NCI-H1694 (cell line): ENCODE results near the gene PPL.
"Not testable (repeated sequence)": the region's sequence is repeated elsewhere in the genome, so short reads cannot be mapped to it uniquely, and the experiment has no call there.

Experiments used
- DNase-seq: peaks from one replicate; lab custom pipeline; 2025; lab: John Stamatoyannopoulos, UW

Gene PPL, protein sequence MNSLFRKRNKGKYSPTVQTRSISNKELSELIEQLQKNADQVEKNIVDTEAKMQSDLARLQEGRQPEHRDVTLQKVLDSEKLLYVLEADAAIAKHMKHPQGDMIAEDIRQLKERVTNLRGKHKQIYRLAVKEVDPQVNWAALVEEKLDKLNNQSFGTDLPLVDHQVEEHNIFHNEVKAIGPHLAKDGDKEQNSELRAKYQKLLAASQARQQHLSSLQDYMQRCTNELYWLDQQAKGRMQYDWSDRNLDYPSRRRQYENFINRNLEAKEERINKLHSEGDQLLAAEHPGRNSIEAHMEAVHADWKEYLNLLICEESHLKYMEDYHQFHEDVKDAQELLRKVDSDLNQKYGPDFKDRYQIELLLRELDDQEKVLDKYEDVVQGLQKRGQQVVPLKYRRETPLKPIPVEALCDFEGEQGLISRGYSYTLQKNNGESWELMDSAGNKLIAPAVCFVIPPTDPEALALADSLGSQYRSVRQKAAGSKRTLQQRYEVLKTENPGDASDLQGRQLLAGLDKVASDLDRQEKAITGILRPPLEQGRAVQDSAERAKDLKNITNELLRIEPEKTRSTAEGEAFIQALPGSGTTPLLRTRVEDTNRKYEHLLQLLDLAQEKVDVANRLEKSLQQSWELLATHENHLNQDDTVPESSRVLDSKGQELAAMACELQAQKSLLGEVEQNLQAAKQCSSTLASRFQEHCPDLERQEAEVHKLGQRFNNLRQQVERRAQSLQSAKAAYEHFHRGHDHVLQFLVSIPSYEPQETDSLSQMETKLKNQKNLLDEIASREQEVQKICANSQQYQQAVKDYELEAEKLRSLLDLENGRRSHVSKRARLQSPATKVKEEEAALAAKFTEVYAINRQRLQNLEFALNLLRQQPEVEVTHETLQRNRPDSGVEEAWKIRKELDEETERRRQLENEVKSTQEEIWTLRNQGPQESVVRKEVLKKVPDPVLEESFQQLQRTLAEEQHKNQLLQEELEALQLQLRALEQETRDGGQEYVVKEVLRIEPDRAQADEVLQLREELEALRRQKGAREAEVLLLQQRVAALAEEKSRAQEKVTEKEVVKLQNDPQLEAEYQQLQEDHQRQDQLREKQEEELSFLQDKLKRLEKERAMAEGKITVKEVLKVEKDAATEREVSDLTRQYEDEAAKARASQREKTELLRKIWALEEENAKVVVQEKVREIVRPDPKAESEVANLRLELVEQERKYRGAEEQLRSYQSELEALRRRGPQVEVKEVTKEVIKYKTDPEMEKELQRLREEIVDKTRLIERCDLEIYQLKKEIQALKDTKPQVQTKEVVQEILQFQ (N-terminal part only)

GRCh38 chr16:4936991-4937781 is at the start of gene PPL:
Gene PPL, minus strand, starts transcription at chr16:4937148. Its CDS starts 103 bp downstream, at chr16:4937045.
- no peak for DNase-seq

GRCh38 chr16:4984174-4984990 is 47.4 kb upstream of the PPL start:
- DNase-seq: no peak

DNA sequence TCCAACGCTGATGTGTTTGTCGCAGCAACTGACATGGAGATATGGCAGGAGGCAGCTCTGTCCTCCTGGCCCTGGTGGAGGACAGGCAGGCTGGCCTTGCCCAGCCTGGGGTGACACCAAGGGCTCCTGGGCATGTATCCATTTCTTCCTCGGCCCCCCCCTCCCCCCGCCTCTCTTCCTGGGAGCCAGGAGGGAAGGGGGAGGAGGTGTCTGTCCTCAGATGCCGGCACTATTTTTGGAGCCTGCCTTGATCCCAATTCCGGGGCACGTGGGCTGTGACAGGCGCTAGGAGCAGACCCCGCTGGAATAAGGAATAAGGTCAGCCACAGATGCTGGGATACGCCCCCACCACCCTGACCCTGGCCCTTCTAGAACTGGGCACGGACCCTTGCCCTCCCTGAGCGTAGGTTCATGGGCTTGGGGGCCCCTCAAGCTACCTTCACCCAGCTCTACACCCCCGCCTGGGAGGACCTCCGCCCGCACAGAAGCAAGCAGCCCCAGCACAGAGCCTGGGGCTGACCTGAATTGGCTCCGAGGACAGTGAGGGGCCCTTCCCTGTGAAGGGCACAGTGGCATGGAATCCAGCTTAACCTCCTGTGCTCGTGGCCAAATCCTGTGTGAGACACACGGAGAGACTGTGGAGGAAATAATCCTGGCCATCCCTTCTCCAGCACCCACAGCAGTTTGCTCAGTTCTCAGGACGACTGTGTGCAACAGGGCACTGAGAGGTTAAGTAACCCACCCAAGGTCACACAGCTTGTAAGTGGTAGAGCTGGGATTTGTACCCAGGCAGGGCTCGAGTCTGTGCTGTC is 45.3 kb upstream of the PPL start:
- DNase-seq: no peak

DNA sequence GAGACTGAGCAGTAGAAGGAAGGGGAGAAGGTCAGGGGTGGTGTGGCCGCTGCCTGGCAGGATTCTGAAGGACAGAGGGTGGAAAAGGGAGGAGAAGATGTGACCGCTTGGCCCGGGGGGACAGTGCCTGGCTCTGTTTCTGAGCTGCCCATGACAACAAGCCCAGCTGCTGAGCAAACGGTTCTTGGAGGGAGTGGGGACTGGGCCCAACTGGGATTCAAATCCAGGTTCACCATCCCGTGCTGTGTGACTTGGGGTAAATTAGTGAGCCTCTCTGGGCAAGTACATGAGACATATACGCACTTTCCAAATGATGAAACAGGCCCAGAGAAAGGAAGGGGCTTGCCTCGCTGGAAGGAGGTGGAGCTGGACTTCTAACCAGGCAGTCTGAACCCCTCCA is 44.5 kb upstream of the PPL start:
- DNase-seq: no peak

- DNase-seq: no peak
These were observed 43.7 kb upstream of the PPL start for GRCh38 chr16:4980691-4981090.

- no peak for DNase-seq
These were observed 43.0 kb upstream of the PPL start for GRCh38 chr16:4979736-4980660.

DNA sequence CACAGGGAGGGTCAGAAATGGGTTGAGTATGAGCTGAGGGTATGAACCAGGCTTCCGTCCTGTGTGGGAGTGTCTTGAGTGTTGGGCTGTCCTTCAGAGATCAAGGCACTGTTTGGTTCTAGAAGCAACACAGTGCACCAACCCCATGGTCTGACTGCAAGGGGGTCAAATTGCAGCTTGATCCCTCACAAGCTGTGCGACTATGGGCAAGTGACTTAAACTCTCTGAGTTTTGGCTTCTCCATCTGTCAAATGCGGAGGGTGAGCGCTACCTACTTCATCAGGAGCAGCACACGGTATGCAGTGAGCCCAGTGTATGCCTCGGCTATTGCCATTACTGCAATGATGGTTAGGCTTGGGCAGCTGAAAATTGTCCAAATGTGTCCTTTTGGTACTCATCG is 42.2 kb upstream of the PPL start:
- DNase-seq: no peak

DNA sequence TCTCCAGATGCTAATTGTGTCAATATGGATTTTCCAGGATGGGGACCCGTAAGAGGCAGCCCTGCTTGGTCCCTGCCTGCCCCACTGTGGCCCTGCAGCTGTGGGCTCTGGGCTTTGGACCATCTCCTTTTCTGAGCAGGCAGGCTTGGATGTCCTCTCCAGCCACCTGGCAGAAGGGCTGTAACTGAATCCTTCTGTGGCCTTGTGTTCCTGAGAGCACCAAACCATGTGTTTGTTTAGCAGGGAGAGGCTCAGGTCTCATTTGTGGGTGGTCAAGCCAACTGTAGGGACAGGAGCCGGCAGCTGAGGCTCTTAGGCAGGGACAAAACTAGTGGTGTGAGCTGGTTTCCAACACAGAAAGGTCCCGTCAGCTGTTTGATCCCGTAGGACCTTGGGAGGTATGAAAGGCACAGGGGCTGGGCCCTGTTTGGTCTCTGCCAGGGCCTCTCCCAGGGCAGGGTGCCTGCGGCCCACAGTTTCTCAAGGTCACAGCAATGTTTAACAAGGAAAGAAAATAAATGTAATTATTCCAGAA is 39.7 kb upstream of the PPL start:
- no peak for DNase-seq

- DNase-seq: no peak
These were observed 39.1 kb upstream of the PPL start for GRCh38 chr16:4976079-4976478.

DNA sequence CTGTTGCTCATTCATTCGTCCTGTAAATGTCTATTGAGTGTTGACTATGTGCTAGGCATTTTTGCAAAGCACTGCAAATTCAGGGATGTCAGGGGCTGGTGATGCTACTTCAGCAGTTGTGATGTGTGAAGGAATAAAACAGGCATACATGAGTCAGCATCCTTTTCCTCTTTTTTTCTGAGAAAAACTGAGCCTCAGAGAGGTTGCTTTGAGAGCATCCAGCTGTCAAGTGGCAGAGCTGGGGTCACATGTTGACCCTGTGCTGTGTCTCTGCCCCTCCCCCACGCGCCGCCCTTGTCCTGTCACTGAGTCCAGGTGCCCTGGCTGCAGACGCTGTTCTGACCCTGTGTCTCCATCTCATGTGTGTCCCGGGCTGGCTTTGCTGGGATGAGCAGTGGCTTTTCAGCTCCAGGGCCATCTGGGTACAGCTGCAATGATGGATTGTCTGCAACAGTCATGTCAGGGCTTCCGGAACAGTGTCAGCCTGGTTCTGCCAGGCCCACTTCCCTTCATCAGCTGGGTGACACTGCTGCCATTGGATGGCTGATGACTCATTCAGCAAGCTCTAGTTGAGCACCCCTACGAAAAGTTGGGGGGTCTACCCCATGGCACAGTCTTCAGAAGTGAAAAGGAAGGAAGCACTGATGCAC is 36.1 kb upstream of the PPL start:
- DNase-seq: no peak

- DNase-seq: no peak
These were observed 33.1 kb upstream of the PPL start for GRCh38 chr16:4970010-4970409.

GRCh38 chr16:4968879-4969483 is 32.0 kb upstream of the PPL start:
- no peak for DNase-seq

- DNase-seq: not testable (repeated sequence)
These were observed 31.3 kb upstream of the PPL start for GRCh38 chr16:4968278-4968677.

GRCh38 chr16:4966736-4967453 is 29.9 kb upstream of the PPL start:
- no peak for DNase-seq

GRCh38 chr16:4963527-4963926 is 26.6 kb upstream of the PPL start:
- DNase-seq: not testable (repeated sequence)

- DNase-seq: no peak
These were observed 25.8 kb upstream of the PPL start for GRCh38 chr16:4962716-4963115.

GRCh38 chr16:4960579-4960978 is 23.6 kb upstream of the PPL start:
- no peak for DNase-seq
